ENCODE data around the gene BAHD1. TPM values are rescaled to one million over a fixed set of nuclear protein-coding genes. Genes with fewer than 3 reads are reported as not detected.

BAHD1 gene
- total RNA-seq (ENCODE audit: low replicate concordance): 4.1 and 4.2 TPM in 2 replicates

DNA sequence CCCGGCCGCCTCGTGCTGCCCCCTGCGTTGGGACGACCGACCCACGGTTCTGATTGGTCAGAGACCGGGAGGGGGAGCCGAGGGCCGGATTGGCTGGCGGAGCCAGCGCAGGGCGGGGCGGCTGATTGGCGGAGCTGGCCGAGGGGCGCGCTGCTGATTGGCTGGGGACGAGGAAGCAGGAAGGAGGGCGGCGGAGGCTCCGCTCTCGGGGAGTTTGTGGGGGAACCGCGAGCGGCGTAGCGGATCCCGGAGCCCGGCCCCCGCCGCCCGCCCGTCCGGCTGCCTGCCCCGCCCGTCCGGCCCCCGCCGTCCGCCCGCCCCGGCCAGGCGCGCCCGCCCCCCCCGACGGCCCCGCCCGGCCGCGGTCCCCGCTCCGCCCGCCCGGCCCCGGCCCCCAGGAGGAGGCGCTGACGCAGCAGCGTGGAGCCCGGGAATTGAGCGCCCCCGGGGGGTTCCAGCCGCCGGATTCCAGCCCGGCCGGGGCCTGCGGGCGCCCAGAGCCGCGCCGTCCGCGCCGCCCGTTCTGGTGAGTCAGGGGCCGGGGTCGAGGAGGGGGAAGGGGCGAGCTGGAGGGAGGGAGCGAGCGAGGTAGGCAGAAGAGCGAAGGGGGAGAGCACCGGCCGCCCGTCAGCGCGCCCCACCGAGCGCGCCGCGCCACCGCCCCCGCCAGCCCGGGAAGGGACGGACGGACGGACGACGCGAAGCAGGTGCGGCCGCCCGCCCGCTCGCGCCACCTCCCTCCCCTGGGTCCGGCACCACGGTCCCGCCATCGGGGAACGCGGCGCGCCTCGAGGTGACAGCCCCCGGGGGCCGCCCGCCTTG is at the start of gene BAHD1:
TSS of gene BAHD1 (plus strand) at position 211 of the 822 bp plus-strand sequence. CDS start 17,512 bp downstream, outside the sequence.

DNA sequence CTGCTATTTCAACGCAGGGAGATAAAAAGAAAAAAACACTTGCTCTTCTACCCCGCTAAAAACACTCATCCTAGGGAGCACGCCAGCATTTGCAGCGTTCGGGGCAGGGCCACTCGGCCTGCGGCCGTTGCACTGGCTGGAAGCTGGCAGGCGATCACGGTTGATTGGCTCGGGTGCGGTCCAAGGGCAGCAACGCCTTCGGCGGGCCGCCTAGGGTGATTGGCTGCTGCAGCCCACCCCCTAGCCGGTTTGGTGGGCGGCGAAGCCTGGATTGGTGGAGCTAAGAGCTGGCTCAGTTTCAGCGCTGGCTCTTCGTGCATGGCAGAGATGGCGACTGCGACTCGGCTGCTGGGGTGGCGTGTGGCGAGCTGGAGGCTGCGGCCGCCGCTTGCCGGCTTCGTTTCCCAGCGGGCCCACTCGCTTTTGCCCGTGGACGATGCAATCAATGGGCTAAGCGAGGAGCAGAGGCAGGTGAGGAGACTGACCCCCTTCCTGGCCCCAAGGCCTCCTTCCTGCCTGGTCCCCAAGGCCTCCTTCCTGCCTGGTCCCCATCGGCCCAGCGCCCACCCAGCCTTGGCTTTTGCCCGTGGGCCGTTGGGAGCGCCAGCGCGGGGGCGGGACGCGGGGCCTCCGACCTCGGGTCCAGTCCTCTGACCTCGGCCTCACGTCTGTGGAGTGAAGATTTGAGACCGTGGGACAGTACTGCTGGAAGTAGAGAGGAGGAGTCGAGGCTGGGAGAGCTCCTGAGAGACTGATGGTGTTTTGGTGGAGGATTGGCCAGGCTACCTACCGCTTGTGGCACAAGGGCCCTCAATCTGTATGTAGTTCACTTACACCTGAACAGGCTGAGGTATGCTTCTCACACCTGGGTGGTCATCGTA is 35.0 kb upstream of the BAHD1 start, which contains the start of gene IVD:
TSS of gene IVD (plus strand) at position 295 of the 881 bp plus-strand sequence. CDS start at position 328, 33 bp downstream.

DNA sequence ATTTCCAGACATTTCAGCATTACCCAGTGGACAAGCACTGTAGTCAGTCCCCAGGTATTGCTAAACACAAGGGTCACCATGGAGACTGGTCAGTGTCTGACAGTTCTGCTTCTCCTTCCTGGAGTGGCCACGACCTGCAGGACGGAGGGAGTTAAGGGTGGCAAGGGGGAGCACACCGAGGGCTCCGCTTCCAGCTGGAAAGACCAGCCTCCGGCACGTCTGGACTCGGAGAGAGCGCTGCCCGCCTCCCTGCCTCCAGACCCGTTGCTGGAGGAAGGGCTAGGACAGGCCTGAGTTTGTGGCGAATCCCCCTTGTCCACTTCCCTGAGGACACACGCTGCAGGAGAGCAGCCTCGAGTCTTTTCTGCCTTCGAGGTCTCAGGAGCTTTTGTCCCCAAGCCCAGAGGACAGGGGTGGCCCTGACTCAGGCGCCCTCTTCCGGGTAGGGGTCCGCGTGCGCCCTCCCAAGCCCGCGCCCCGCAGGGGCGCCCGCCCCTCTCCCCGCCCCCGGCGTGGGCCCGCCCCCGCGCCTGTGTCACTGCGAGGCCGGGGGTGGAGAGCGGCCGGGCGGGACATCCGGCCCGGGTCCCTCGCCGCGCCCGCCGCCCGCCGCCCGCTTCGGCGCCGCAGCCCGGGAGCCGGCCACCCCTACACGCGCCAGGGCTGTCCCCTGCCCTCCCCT is 29.8 kb downstream of the BAHD1 start, which contains the start of gene CHST14:
TSS of gene CHST14 (plus strand) at position 562 of the 682 bp plus-strand sequence. CDS start 230 bp downstream, outside the sequence.

Other genes with a start within 250 kb of the BAHD1 start
- gene PAK6, start 201.9 kb upstream of the BAHD1 start, total RNA-seq (ENCODE audit: low replicate concordance): not detected in 2 replicates
- not detected in 2 replicates for gene ANKRD63, start 157.9 kb upstream of the BAHD1 start, total RNA-seq (ENCODE audit: low replicate concordance)
- 0.12 and 0.23 TPM in 2 replicates for gene PLCB2, start 133.0 kb upstream of the BAHD1 start, total RNA-seq (ENCODE audit: low replicate concordance)
- gene INAFM2, start 117.3 kb upstream of the BAHD1 start, total RNA-seq (ENCODE audit: low replicate concordance): 4.2 and 13.8 TPM in 2 replicates
- 17.8 and 38.0 TPM in 2 replicates for gene CCDC9B, start 100.0 kb upstream of the BAHD1 start, total RNA-seq (ENCODE audit: low replicate concordance)
- not detected in 2 replicates for gene PHGR1, start 89.9 kb upstream of the BAHD1 start, total RNA-seq (ENCODE audit: low replicate concordance)
- under 0.01 and 0.12 TPM in 2 replicates for gene DISP2, start 82.7 kb upstream of the BAHD1 start, total RNA-seq (ENCODE audit: low replicate concordance)
- 10.5 and 27.1 TPM in 2 replicates for gene KNSTRN, start 58.2 kb upstream of the BAHD1 start, total RNA-seq (ENCODE audit: low replicate concordance)
- gene IVD, start 35.2 kb upstream of the BAHD1 start, total RNA-seq (ENCODE audit: low replicate concordance): 34.0 and 55.6 TPM in 2 replicates
- gene CHST14, start 30.0 kb downstream of the BAHD1 start, total RNA-seq (ENCODE audit: low replicate concordance): 3.3 and 8.1 TPM in 2 replicates
- gene CCDC32, start 124.1 kb downstream of the BAHD1 start, total RNA-seq (ENCODE audit: low replicate concordance): 10.2 and 20.2 TPM in 2 replicates
- gene RPUSD2, start 128.3 kb downstream of the BAHD1 start, total RNA-seq (ENCODE audit: low replicate concordance): 12.9 and 14.7 TPM in 2 replicates
- 0.12 and 3.8 TPM in 2 replicates for gene KNL1, start 153.3 kb downstream of the BAHD1 start, total RNA-seq (ENCODE audit: low replicate concordance)

All from smooth muscle cell of the coronary artery (primary cell).